ENCODE results near the gene TMEM38B.
"Not testable (repeated sequence)": the region's sequence is repeated elsewhere in the genome, so short reads cannot be mapped to it uniquely, and the experiment has no call there.

GRCh38 chr9:105703638-105704037, 9.3 kb downstream of the TMEM38B start:
- not testable (repeated sequence) for TF ChIP-seq REST (IDR thresholded peaks at IDR 0.05; ENCODE audit: unreplicated experiment); EZH2phosphoT487 (IDR thresholded peaks at IDR 0.05; ENCODE audit: unreplicated experiment); EZH2 (IDR thresholded peaks at IDR 0.05; ENCODE audit: low read depth, unreplicated experiment); ETS1 (IDR thresholded peaks at IDR 0.05); CTCF (conservative IDR thresholded peaks at IDR 0.05; ENCODE audit: low read depth in 2 of 2); POLR2AphosphoS5 (IDR thresholded peaks at IDR 0.05; ENCODE audit: low read depth); ZNF331 (CRISPR knock-in tag; IDR thresholded peaks at IDR 0.05; ENCODE audit: low read depth); NANOG (IDR thresholded peaks at IDR 0.05; ENCODE audit: borderline replicate concordance); CREB1 (CRISPR knock-in tag; IDR thresholded peaks at IDR 0.05; ENCODE audit: low read depth); JUNB (IDR thresholded peaks at IDR 0.05; ENCODE audit: unreplicated experiment); ZNF114 (CRISPR knock-in tag; IDR thresholded peaks at IDR 0.05); ZNF462 (CRISPR knock-in tag; IDR thresholded peaks at IDR 0.05); STAT1 (IDR thresholded peaks at IDR 0.05; ENCODE audit: unreplicated experiment)

Measured in GM23338 (cell line).